Anterior cingulate cortex (tissue), 58 donors: ENCODE data around the gene MYO15A.

ENCODE experiments used
- DNase-seq, 58 donors: peaks; one replicate each; lab custom pipeline; 2025; lab: John Stamatoyannopoulos, UW

MYO15A gene

GRCh38 chr17:18100616-18101015, 7.9 kb upstream of the MYO15A start:
- DNase-seq = no peak

DNA sequence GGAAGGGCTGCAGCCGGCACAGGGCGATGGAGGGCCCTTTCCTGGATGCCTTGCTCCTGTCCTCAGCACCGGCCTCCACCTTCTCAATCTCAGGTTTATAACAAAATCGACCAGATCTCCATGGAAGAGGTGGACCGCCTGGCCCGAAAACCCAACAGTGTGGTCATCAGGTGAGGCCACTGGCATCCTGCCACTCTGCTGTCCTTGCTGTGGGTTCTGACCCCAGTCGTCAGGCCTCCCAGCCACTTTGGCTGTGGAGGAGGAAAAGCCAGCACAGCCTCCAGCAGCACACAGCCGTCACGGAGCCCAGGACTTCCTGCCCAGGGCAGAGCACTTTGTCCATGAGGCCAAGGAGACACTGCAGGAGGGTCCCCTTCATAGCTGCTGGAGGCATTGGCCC, 6.7 kb upstream of the MYO15A start:
- no peak for DNase-seq

- no peak for DNase-seq
Measured at GRCh38 chr17:18102640-18103039, 5.9 kb upstream of the MYO15A start.

DNA sequence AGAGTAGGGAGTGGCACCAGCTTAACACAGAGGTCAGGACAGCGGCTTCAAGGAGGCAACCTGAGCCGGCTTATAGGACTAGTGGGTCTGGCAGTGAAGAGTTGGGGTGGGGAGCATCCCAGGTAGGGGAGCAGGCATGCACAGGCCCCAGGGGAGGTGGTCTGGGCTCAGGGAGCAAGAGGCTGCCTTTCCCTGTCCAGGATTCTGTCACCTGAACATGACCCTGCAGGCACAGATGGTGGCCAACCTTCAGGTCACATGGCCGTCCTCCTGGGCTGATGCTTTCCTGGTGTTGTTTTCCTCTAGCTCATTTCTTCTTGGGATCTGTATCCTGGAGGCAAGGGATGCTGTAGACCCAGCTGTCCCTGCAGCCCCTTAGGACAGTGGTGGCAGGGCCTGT, 3.5 kb upstream of the MYO15A start:
- no peak for DNase-seq

DNA sequence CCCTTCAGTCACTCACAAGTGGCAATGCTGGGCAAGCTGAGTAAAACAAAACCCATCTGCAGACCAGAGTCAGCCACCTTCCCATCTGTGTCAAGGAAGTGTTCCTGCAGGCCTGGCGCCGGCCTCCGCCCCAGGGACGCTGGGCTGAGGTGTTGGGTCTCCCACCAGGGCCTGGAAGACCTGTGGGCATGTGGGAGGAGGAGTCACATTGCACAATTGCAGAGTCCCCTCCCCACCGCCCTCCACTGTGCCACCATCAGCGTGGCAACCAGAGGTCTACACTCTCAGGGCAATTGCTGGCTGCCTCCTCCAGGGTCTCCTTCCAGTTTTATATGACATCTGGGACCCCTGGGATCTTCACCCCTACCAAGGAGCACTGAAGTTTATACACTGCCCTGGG, 3.0 kb upstream of the MYO15A start:
- no peak for DNase-seq

DNA sequence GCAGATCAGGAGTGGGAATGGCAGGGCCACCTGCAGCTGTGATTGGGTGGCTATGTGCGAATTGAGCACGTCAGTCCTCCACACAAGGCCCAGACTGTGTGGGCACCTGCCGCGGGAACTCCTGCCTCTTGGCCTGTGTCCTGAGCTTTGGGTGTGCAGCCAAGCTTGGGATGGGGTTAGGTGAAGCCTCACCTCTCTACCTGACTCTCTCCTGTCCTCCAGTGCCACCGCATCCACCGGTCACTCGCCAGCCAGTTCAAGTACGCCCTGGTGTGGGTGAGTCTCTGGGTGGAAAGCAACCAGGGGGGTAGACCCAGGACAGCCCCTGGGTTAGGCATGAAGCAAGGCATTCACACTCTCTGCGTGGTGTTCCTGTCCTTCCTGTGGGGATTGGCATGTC, 2.3 kb upstream of the MYO15A start:
- DNase-seq = no peak

DNA sequence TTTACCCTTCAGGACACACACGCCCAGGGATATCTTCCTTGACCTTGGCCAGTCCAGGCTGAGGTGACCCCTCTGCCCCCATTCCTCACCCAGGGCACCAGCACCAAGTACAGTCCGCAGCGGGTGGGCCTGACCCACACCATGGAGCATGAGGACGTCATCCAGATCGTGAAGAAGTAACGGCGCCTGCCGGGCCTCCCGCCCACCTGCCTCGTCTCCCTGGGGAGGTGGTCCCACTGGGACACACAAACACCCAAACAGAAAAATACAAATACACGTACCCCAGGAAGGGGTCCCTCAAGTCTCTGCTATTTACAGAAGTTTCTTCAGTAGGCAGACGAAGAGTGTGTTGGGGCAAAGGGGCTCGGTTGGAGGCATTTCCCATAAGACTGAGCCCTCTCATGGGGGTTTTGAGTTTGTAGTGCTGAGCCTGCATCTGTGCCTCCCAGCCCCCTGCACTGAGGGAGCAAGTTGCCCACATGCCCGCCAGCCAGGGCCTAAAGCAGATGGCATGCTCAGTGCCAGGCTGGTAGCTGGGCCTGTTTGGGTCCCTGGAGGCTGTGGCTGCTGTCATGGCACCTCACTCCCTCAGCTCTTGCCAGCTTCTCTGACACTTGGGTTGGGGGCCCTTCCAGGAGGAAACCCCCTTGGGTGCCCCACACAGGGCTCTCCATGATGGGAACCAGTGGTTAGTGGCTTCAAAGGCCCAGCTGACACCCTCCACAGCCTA, 1.3 kb upstream of the MYO15A start:
- no peak for DNase-seq

DNA sequence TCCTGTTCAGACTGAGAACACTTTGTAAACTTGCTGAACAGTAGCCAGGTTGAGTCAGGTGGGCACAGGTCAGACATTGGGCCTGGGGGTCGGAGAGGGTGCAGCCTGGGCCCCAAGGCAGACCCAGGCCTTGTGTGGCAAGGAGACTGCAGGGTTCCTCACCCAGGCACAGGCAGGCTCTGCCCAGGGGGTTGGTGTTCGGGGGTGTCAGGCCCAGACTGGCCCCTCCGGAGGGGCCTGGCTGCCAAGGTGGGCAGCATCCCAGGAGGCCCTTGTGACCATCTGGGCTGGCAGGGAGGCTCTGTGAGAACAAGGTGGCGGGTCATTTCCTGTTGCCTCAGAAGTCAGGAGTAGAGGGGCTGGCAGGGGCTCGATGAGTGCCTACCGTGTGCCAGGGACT, 585 bp upstream of the MYO15A start:
- peak in 6 of 58 donors; percentile 4 to 14 (median 8) for DNase-seq

- no peak for DNase-seq
Measured at GRCh38 chr17:18109935-18110485, 1.5 kb downstream of the MYO15A start.

DNA sequence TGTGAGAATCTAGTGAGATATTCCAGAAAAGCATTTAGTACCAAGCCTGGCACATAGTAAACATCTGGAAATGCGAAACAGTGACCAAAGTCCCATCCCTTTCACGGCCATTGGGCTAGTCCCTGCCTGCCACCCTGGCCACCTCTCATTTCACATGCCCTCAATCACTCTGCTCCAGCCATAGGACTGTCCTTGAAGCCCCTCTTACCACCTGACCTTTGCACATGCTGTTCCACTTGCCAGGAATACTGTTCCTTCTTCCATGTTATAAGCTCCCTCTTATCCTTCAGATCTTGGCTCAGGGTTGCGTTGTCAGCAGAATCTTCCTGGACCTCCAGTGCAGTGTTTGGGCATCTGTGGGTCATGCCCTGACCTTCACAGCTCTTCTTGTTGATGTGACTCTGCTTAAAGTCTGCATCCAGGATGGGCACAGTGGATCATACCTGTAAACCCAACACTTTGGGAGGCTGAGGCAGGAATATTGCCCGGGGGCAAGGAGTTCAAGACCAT, 2.1 kb downstream of the MYO15A start:
- no peak for DNase-seq

- no peak for DNase-seq
Measured at GRCh38 chr17:18111330-18111971, 2.9 kb downstream of the MYO15A start.

- no peak for DNase-seq
Measured at GRCh38 chr17:18115517-18115916, 7.0 kb downstream of the MYO15A start.

GRCh38 chr17:18116078-18116477, 7.5 kb downstream of the MYO15A start:
- DNase-seq = no peak

- no peak for DNase-seq
Measured at GRCh38 chr17:18117533-18117932, 9.0 kb downstream of the MYO15A start.

- no peak for DNase-seq
Measured at GRCh38 chr17:18117982-18118975, 9.7 kb downstream of the MYO15A start.

GRCh38 chr17:18119166-18119745, 10.7 kb downstream of the MYO15A start:
- DNase-seq = no peak

DNA sequence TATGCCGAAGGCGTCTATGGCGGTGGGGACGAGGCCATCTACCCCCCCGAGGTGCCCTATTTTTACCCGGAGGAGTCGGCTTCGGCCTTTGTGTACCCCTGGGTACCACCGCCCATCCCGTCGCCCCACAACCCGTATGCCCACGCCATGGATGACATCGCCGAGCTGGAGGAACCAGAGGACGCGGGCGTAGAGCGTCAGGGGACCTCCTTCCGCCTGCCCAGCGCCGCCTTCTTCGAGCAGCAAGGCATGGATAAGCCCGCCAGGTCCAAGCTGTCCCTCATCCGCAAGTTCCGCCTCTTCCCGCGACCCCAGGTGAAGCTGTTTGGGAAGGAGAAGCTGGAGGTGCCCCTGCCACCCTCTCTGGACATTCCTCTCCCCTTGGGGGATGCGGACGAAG, 11.4 kb downstream of the MYO15A start:
- no peak for DNase-seq

DNA sequence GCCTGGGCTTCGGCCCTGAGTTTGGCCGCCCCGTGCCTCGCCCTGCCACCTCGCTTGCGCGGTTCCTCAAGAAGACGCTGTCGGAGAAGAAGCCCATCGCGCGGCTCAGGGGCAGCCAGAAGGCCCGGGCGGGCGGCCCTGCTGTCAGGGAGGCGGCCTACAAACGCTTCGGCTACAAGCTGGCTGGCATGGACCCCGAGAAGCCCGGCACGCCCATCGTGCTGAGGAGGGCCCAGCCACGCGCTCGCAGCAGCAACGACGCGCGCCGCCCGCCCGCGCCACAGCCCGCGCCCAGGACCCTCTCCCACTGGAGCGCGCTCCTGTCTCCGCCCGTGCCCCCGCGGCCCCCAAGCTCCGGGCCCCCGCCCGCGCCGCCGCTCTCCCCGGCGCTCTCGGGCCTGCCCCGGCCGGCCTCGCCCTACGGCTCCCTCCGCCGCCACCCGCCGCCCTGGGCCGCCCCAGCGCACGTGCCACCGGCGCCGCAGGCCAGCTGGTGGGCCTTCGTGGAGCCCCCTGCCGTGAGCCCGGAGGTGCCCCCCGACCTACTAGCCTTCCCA, 12.0 kb downstream of the MYO15A start:
- DNase-seq = no peak

GRCh38 chr17:18121144-18121910, 12.8 kb downstream of the MYO15A start:
- DNase-seq = no peak
